Activated CD8-positive, alpha-beta memory T cell treated with anti-CD3 and anti-CD28 coated beads, Interleukin-2, amount 50 U/mL, for 4 hours (primary cell): ENCODE measurements around the gene FN1.

Experiments used
- DNase-seq: peaks from one replicate; pipeline ENCODE4 v3.0.0-alpha.2; 2020

Gene FN1

GRCh38 chr2:215382011-215382410 lies 53.9 kb downstream of the FN1 start:
- DNase-seq = no peak

- no peak for DNase-seq
Observed at GRCh38 chr2:215380699-215381098, 55.2 kb downstream of the FN1 start.

GRCh38 chr2:215379948-215380347 lies 55.9 kb downstream of the FN1 start:
- no peak for DNase-seq

GRCh38 chr2:215379039-215379438 lies 56.8 kb downstream of the FN1 start:
- DNase-seq = no peak

GRCh38 chr2:215378045-215378444 lies 57.8 kb downstream of the FN1 start:
- no peak for DNase-seq

- no peak for DNase-seq
Observed at GRCh38 chr2:215377283-215377682, 58.6 kb downstream of the FN1 start.

- no peak for DNase-seq
Observed at GRCh38 chr2:215376103-215376780, 59.6 kb downstream of the FN1 start.

- no peak for DNase-seq
Observed at GRCh38 chr2:215375467-215375830, 60.4 kb downstream of the FN1 start.

- no peak for DNase-seq
Observed at GRCh38 chr2:215374642-215375466, 61.0 kb downstream of the FN1 start.

GRCh38 chr2:215374002-215374401 lies 61.9 kb downstream of the FN1 start:
- DNase-seq = no peak

- DNase-seq = no peak
Observed at GRCh38 chr2:215372968-215373649, 62.8 kb downstream of the FN1 start.

- no peak for DNase-seq
Observed at GRCh38 chr2:215371915-215372897, 63.7 kb downstream of the FN1 start.

- no peak for DNase-seq
Observed at GRCh38 chr2:215370112-215370965, 65.5 kb downstream of the FN1 start.

GRCh38 chr2:215369181-215369760 lies 66.6 kb downstream of the FN1 start:
- DNase-seq = no peak

GRCh38 chr2:215368493-215368809 lies 67.4 kb downstream of the FN1 start:
- no peak for DNase-seq

GRCh38 chr2:215367662-215368492 lies 68.0 kb downstream of the FN1 start:
- no peak for DNase-seq

GRCh38 chr2:215366440-215367032 lies 69.3 kb downstream of the FN1 start:
- no peak for DNase-seq

- DNase-seq = no peak
Observed at GRCh38 chr2:215365184-215365658, 70.6 kb downstream of the FN1 start.

- no peak for DNase-seq
Observed at GRCh38 chr2:215364157-215365155, 71.4 kb downstream of the FN1 start.
